ENCODE results near the gene HMGN2. TPM values are rescaled to one million over a fixed set of nuclear protein-coding genes. Genes with fewer than 3 reads are reported as not detected.
A peak's percentile ranks its signal among the peaks of the same experiment; 100 is the strongest.

The HMGN2 gene
- total and polyA plus RNA-seq, 10 of the 15 experiments (the other 5 are each of a cell fraction or from before 2014, with no cell fraction given) = 249 to 2,682 (median 694) TPM

- no peak for TF ChIP-seq IRF5 (IDR thresholded peaks at IDR 0.05; ENCODE audit: borderline replicate concordance)
- TF ChIP-seq ATF2 (IDR thresholded peaks at IDR 0.05; ENCODE audit: low read length) = no peak
- TF ChIP-seq ATF3 (IDR thresholded peaks at IDR 0.05; ENCODE audit: borderline replicate concordance, extremely low read depth, low read depth, low read length) = peak; percentile 94
- no peak for TF ChIP-seq SUPT20H (IDR thresholded peaks at IDR 0.05; ENCODE audit: borderline replicate concordance, control insufficient read depth, low read depth, low read length)
- TF ChIP-seq ZNF384 (IDR thresholded peaks at IDR 0.05; ENCODE audit: borderline replicate concordance, low read depth, low read length) = no peak
- peak; percentile 94 for TF ChIP-seq NKRF (conservative IDR thresholded peaks at IDR 0.05)
- peak; percentile 96 for TF ChIP-seq BACH1 (IDR thresholded peaks at IDR 0.05; ENCODE audit: borderline replicate concordance)
- TF ChIP-seq TCF12 (IDR thresholded peaks at IDR 0.05; ENCODE audit: low read depth, low read length) = peak; percentile 74
- peak; percentile 85 for TF ChIP-seq PKNOX1 (IDR thresholded peaks at IDR 0.05)
- TF ChIP-seq BCL11A (IDR thresholded peaks at IDR 0.05; ENCODE audit: low read depth, low read length) = no peak
- TF ChIP-seq ZNF274 (IDR thresholded peaks at IDR 0.05; ENCODE audit: insufficient read depth, insufficient read length) = no peak
- no peak for TF ChIP-seq STAT3 (IDR thresholded peaks at IDR 0.05; ENCODE audit: low read depth, low read length)
- TF ChIP-seq IKZF2 (IDR thresholded peaks at IDR 0.05) = peak; percentile 41 to 57; a peak in 3 of 4 replicates
- TF ChIP-seq PBX3 (IDR thresholded peaks at IDR 0.05; ENCODE audit: insufficient replicate concordance, low read depth, low read length) = no peak
- peak; percentile 60; the same call in 1 of the 2 replicates for TF ChIP-seq JUND (IDR thresholded peaks at IDR 0.05; ENCODE audit: low read depth, low read length)
- peak; percentile 86 for TF ChIP-seq NRF1 (conservative IDR thresholded peaks at IDR 0.05; ENCODE audit: low read depth, low read length)
- no peak for TF ChIP-seq NR2C2 (IDR thresholded peaks at IDR 0.05; ENCODE audit: borderline replicate concordance, control insufficient read depth, insufficient read length, low read depth)
- no peak; the same call in 1 of the 2 replicates for TF ChIP-seq YBX1 (IDR thresholded peaks at IDR 0.05)
- no peak; the same call in 1 of the 2 replicates for TF ChIP-seq NFIC (IDR thresholded peaks at IDR 0.05; ENCODE audit: low read depth, low read length)
Observed at GRCh38 chr1:26431979-26432695, 40.1 kb upstream of the HMGN2 start, which contains the start of gene DHDDS (continued).
